ENCODE results near the gene TTYH2.

- TF ChIP-seq, protein P1, sequence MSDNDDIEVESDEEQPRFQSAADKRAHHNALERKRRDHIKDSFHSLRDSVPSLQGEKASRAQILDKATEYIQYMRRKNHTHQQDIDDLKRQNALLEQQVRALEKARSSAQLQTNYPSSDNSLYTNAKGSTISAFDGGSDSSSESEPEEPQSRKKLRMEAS (IDR thresholded peaks at IDR 0.05), result no peak
- TF ChIP-seq RAD21 (IDR thresholded peaks at IDR 0.05; ENCODE audit: low read depth) (no peak), EP300 (IDR thresholded peaks at IDR 0.05; ENCODE audit: borderline replicate concordance) (no peak), TCF12 (IDR thresholded peaks at IDR 0.05; ENCODE audit: low read depth) (no peak), CEBPB (IDR thresholded peaks at IDR 0.05) (no peak), CREB1 (IDR thresholded peaks at IDR 0.05; ENCODE audit: low read depth) (no peak), TAF1 (IDR thresholded peaks at IDR 0.05; ENCODE audit: low read depth) (no peak), EGR1 (IDR thresholded peaks at IDR 0.05) (no peak), ZBTB7A (IDR thresholded peaks at IDR 0.05; ENCODE audit: low read depth) (no peak)
- TF ChIP-seq, protein P2, sequence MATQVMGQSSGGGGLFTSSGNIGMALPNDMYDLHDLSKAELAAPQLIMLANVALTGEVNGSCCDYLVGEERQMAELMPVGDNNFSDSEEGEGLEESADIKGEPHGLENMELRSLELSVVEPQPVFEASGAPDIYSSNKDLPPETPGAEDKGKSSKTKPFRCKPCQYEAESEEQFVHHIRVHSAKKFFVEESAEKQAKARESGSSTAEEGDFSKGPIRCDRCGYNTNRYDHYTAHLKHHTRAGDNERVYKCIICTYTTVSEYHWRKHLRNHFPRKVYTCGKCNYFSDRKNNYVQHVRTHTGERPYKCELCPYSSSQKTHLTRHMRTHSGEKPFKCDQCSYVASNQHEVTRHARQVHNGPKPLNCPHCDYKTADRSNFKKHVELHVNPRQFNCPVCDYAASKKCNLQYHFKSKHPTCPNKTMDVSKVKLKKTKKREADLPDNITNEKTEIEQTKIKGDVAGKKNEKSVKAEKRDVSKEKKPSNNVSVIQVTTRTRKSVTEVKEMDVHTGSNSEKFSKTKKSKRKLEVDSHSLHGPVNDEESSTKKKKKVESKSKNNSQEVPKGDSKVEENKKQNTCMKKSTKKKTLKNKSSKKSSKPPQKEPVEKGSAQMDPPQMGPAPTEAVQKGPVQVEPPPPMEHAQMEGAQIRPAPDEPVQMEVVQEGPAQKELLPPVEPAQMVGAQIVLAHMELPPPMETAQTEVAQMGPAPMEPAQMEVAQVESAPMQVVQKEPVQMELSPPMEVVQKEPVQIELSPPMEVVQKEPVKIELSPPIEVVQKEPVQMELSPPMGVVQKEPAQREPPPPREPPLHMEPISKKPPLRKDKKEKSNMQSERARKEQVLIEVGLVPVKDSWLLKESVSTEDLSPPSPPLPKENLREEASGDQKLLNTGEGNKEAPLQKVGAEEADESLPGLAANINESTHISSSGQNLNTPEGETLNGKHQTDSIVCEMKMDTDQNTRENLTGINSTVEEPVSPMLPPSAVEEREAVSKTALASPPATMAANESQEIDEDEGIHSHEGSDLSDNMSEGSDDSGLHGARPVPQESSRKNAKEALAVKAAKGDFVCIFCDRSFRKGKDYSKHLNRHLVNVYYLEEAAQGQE (IDR thresholded peaks at IDR 0.05; ENCODE audit: low read depth), result no peak
Measured at GRCh38 chr17:74303305-74303704, 89.9 kb downstream of the TTYH2 start.
